K562 (cell line): ENCODE data around the gene TMCO4. TPM values are rescaled to one million over a fixed set of nuclear protein-coding genes. Genes with fewer than 3 reads are reported as not detected.

Source experiments
- ATAC-seq: fragments of 200-7000 bp; cut with Tn5 transposase; 3 replicates; pipeline ENCODE4 v1.9.1; 2020; ENCODE audit warnings: moderate library complexity
- BruUV-seq: library from RNA; stranded (reverse); fragments of 400-500 nt; replicated peaks from 2 replicates; lab custom pipeline; 2021; lab: Mats Ljungman, UMichigan
- CTCF ChIA-PET: fragments of 300-600 bp; formaldehyde crosslinking; extraction: SDS; loops from one replicate; lab custom pipeline; 2021; ENCODE audit warnings: low intra/inter-chr PET ratio; lab: Yijun Ruan, JAX
- POLR2A ChIA-PET: fragments of 300-600, 350-650 bp; sonication (Branson Sonifier 250); formaldehyde crosslinking; extraction: SDS; loops from one replicate; lab custom pipeline; 2021; ENCODE audit warnings: antibody characterized with exemption, inconsistent platforms; lab: Yijun Ruan, JAX
- DNase-seq, 4 experiments: peaks; one replicate each; pipeline versions ENCODE4 v3.0.0 to v3.0.0-alpha.2; 2011 to 2018; ENCODE audit warnings: low spot score in 3 of 4, mixed read lengths in 3 of 4; ENCODE audit errors: extremely low read depth in 1 of 4
- FAIRE-seq: peaks from 2 replicates; lab custom pipeline; 2011; peaks lifted over from hg19 to GRCh38; lab: Jason Lieb, UNC
- H2AFZ ChIP-seq: 2 replicates; pipeline ENCODE4 v1.6.0; 2011; ENCODE audit warnings: low read depth, low read length, control low read depth, inconsistent platforms
- H3K27ac ChIP-seq: fragments of 200-600 bp; 3 replicates; pipeline ENCODE4 v1.8.0; 2011; ENCODE audit warnings: low read depth, mild to moderate bottlenecking, control low read depth, inconsistent platforms, low read length, moderate library complexity, mixed read lengths; ENCODE audit errors: extremely low read depth
- H3K27me3 ChIP-seq, 2 experiments: fragments of 300-600 bp in 1 of 2; 2 replicates in 1 of 2; 3 replicates in 1 of 2; pipeline versions ENCODE4 v1.6.0 to v1.8.0; 2011; ENCODE audit warnings: inconsistent platforms in 2 of 2, low read length in 2 of 2, mild to moderate bottlenecking in 1 of 2, mixed read lengths in 1 of 2, moderate library complexity in 1 of 2; ENCODE audit not compliant: control insufficient read depth in 2 of 2, insufficient read depth in 2 of 2
- H3K36me3 ChIP-seq: fragments of 300-600 bp; 3 replicates; pipeline ENCODE4 v1.8.0; 2011; ENCODE audit warnings: mild to moderate bottlenecking, low read length, inconsistent platforms; ENCODE audit not compliant: control insufficient read depth, insufficient read depth
- H3K4me1 ChIP-seq, 2 experiments: fragments of 200-600 bp in 1 of 2; replicated peaks in 1 of 2; 2 replicates in 1 of 2; 3 replicates in 1 of 2; pipeline versions ENCODE4 v1.5.1 to v1.8.0; 2011; ENCODE audit warnings: inconsistent platforms in 2 of 2, low read length in 2 of 2, mild to moderate bottlenecking in 1 of 2, mixed read lengths in 1 of 2, moderate library complexity in 1 of 2; ENCODE audit not compliant: control insufficient read depth in 2 of 2, insufficient read depth in 2 of 2
- H3K4me2 ChIP-seq: 2 replicates; pipeline ENCODE4 v1.6.1; 2011; ENCODE audit warnings: low read length, control low read depth, inconsistent platforms, mixed read lengths; ENCODE audit not compliant: insufficient read depth
- H3K4me3 ChIP-seq: fragments of 200-600 bp; sonication (generic), shearing (Covaris generic); 2 replicates; pipeline ENCODE4 v1.5.1; 2016; ENCODE audit warnings: control low read depth, inconsistent platforms
- H3K79me2 ChIP-seq: fragments of 200-600 bp; 3 replicates; pipeline ENCODE4 v1.8.0; 2011; ENCODE audit warnings: low read length, inconsistent platforms; ENCODE audit not compliant: control insufficient read depth, insufficient read depth
- H3K9ac ChIP-seq, 2 experiments: 2 replicates each; pipeline versions ENCODE4 v1.6.0 to v1.6.1; 2011; ENCODE audit warnings: low read depth in 2 of 2, low read length in 2 of 2, control low read depth in 1 of 2, inconsistent platforms in 1 of 2, mild to moderate bottlenecking in 1 of 2, mixed read lengths in 1 of 2; ENCODE audit not compliant: insufficient read depth in 1 of 2
- H3K9me1 ChIP-seq: one replicate; pipeline ENCODE4 v1.6.0; 2011; ENCODE audit warnings: inconsistent platforms, mild to moderate bottlenecking, low read length, moderate library complexity; ENCODE audit not compliant: control insufficient read depth, insufficient read depth
- H3K9me3 ChIP-seq: replicated peaks from 2 replicates; pipeline ENCODE4 v1.5.1; 2011; ENCODE audit warnings: low read depth, low read length, inconsistent platforms; ENCODE audit not compliant: control insufficient read depth, insufficient read depth
- H4K20me1 ChIP-seq: replicated peaks from 2 replicates; pipeline ENCODE4 v1.6.1; 2011; ENCODE audit warnings: low read length, inconsistent platforms, mixed read lengths; ENCODE audit not compliant: control insufficient read depth, insufficient read depth
- HMG20B ChIP-seq: fragments of 250-450 bp; sonication (Bioruptor Pico); IDR thresholded peaks from 2 replicates; pipeline ENCODE4 v1.5.0; 2021; ENCODE audit warnings: mild to moderate bottlenecking
- NCOA1 ChIP-seq: fragments of 450-650 bp; IDR thresholded peaks from 2 replicates; pipeline ENCODE4 v1.6.1; 2016; ENCODE audit warnings: low read depth
- YBX1 ChIP-seq: fragments of 450-650 bp; IDR thresholded peaks from 2 replicates; pipeline ENCODE4 v1.7.1; 2016; ENCODE audit warnings: mild to moderate bottlenecking
- ZNF212 ChIP-seq: fragments of 450-650 bp; formaldehyde crosslinking; IDR thresholded peaks from 2 replicates; pipeline ENCODE4 v1.4.0; 2020; ENCODE audit warnings: mild to moderate bottlenecking
- WGBS: fragments of 100-300 bp; shearing (Covaris generic); methylation state at CpG from one replicate; pipeline ENCODE4 v1.1.6; 2016; ENCODE audit warnings: low coverage, mixed read lengths; ENCODE audit not compliant: insufficient coverage; ENCODE audit errors: missing lambda C conversion rate; 5-methylcytosine and 5-hydroxymethylcytosine counted together
- in situ Hi-C: fragments of 300-500 bp; cut with MboI; formaldehyde crosslinking; loops from 4 replicates; pipeline ENCODE4 v1.15.0; 2018; ENCODE audit warnings: inconsistent platforms, mixed read lengths
- intact Hi-C: fragments of 100-400 bp; cut with micrococcal nuclease; formaldehyde crosslinking; loops from 2 replicates; pipeline ENCODE4 v1.14.2; 2022
- polyA plus RNA-seq, 8 experiments: library from polyadenylated mRNA; depleted of rRNA in 4 of 8; stranded (reverse) in 5 of 8; unstranded in 3 of 8; fragments of >200 nt; fragmentation: Nextera tagmentation in 2 of 8; fragmentation: Illumina TruSeq in 1 of 8; extraction: Ambion mirVana in 2 of 8; extraction: Trizol in 1 of 8; gene quantifications; 2 replicates each; pipeline versions ENCODE4 v1.2.1 to v1.2.3, GENCODE V29; 2011 to 2014; ENCODE audit warnings: inconsistent platforms in 1 of 8, missing spikeins in 1 of 8
- total RNA-seq, 7 experiments: library from RNA; depleted of rRNA in 6 of 7; stranded (reverse); fragments of >200 nt in 6 of 7; fragmentation: Illumina TruSeq in 2 of 7; extraction: Trizol in 2 of 7; gene quantifications; 2 replicates each; pipeline versions ENCODE4 v1.2.1 to v1.2.3, GENCODE V29; 2011 to 2021; ENCODE audit warnings: low replicate concordance in 1 of 7
- TF ChIP-seq, protein P1 (sequence below): fragments of 450-650 bp; IDR thresholded peaks from one replicate; pipeline ENCODE4 v1.6.1; 2018; ENCODE audit warnings: mild to moderate bottlenecking, moderate library complexity; ENCODE audit not compliant: partially characterized antibody
- TF ChIP-seq, protein P2 (sequence below): IDR thresholded peaks from 2 replicates; pipeline ENCODE4 v1.6.1; 2012; ENCODE audit warnings: low read depth, low read length, improper control_type of control experiment, borderline replicate concordance
- TF ChIP-seq, protein P3 (sequence below): fragments of 200-800 bp; sonication (Bioruptor generic); IDR thresholded peaks from 2 replicates; pipeline ENCODE4 v1.6.1; 2017; ENCODE audit warnings: missing genetic modification characterization, missing compliant biosample characterization

Gene TMCO4
- total and polyA plus RNA-seq, 9 of the 15 experiments (the other 6 are each of a cell fraction or from before 2014, with no cell fraction given), result 0.06 to 2.1 (median 1.2) TPM

GRCh38 chr1:19678493-19678892 lies 121.2 kb downstream of the TMCO4 start:
- CTCF ChIA-PET, result no interaction called here

More at GRCh38 chr1:19678493-19678892, 121.2 kb downstream of the TMCO4 start:
- no peak for FAIRE-seq
- Histone ChIP-seq H3K4me1 (peaks cover 0 to 9% of the 10 kb centered on the region in 2 experiments; a peak in 1 of 5 replicates), H3K9me1 (no peaks in the 10 kb centered on the region), H3K4me2 (no peak overlapping the region), H2AFZ (no peak overlapping the region), H3K36me3 (no peaks in the 10 kb centered on the region), H3K9me3 (no peaks in the 10 kb centered on the region), H3K79me2 (no peaks in the 10 kb centered on the region), H3K4me3 (no peak overlapping the region), H4K20me1 (peaks cover 38% of the 10 kb centered on the region), H3K27me3 (peaks cover 20 to 32% of the 10 kb centered on the region in 2 experiments), H3K9ac (no peak overlapping the region), H3K27ac (no peak overlapping the region)
- WGBS, result 2% methylated on average over 11 of the region's 11 CpGs
- BruUV-seq, result no TSS peak
- DNase-seq, result no peak
- POLR2A ChIA-PET, result interaction anchor here (0.5 to 1.4 kb wide), 4 partner anchors 16 to 200 kb away, joined by 3 to 4 read pairs (median 4); no protein-coding TSS in a partner anchor
- intact Hi-C loops (no loop called here), in situ Hi-C loops (no loop called here)
- TF ChIP-seq YBX1 (no peak), HMG20B (CRISPR knock-in tag) (no peak), ZNF212 (CRISPR knock-in tag) (no peak), NCOA1 (no peak)
- TF ChIP-seq, protein P1, sequence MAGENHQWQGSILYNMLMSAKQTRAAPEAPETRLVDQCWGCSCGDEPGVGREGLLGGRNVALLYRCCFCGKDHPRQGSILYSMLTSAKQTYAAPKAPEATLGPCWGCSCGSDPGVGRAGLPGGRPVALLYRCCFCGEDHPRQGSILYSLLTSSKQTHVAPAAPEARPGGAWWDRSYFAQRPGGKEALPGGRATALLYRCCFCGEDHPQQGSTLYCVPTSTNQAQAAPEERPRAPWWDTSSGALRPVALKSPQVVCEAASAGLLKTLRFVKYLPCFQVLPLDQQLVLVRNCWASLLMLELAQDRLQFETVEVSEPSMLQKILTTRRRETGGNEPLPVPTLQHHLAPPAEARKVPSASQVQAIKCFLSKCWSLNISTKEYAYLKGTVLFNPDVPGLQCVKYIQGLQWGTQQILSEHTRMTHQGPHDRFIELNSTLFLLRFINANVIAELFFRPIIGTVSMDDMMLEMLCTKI, result no peak
- TF ChIP-seq, protein P2, sequence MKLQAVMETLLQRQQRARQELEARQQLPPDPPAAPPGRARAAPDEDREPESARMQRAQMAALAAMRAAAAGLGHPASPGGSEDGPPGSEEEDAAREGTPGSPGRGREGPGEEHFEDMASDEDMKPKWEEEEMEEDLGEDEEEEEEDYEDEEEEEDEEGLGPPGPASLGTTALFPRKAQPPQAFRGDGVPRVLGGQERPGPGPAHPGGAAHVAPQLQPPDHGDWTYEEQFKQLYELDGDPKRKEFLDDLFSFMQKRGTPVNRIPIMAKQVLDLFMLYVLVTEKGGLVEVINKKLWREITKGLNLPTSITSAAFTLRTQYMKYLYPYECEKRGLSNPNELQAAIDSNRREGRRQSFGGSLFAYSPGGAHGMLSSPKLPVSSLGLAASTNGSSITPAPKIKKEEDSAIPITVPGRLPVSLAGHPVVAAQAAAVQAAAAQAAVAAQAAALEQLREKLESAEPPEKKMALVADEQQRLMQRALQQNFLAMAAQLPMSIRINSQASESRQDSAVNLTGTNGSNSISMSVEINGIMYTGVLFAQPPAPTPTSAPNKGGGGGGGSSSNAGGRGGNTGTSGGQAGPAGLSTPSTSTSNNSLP, result no peak
- TF ChIP-seq, protein P3, sequence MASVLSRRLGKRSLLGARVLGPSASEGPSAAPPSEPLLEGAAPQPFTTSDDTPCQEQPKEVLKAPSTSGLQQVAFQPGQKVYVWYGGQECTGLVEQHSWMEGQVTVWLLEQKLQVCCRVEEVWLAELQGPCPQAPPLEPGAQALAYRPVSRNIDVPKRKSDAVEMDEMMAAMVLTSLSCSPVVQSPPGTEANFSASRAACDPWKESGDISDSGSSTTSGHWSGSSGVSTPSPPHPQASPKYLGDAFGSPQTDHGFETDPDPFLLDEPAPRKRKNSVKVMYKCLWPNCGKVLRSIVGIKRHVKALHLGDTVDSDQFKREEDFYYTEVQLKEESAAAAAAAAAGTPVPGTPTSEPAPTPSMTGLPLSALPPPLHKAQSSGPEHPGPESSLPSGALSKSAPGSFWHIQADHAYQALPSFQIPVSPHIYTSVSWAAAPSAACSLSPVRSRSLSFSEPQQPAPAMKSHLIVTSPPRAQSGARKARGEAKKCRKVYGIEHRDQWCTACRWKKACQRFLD (CRISPR knock-in tag), result no peak
- ATAC-seq, result no peak
